Natural killer cell (primary cell): ENCODE results near the gene SSH2. TPM values are rescaled to one million over a fixed set of nuclear protein-coding genes. Genes with fewer than 3 reads are reported as not detected.

ENCODE experiments used
- ATAC-seq, 3 donors: fragments of 150-1000 bp in 2 of 3; fragments of 200-7000 bp in 1 of 3; cut with Tn5 transposase; 1 replicate in 1 of 3; 2 replicates in 2 of 3; pipeline ENCODE4 v1.10.0; 2021; ENCODE audit warnings: mild to moderate bottlenecking in 2 of 3, moderate library complexity in 2 of 3
- DNase-seq, 2 donors: peaks; one replicate each; pipeline versions ENCODE4 v3.0.0 to v3.0.0-alpha.2; 2013 to 2021; ENCODE audit warnings: mixed read lengths in 1 of 2
- H3K27ac ChIP-seq: one replicate; pipeline ENCODE4 v1.5.1; 2013; ENCODE audit warnings: mild to moderate bottlenecking, low read length
- H3K27me3 ChIP-seq: one replicate; pipeline ENCODE4 v1.6.1; 2013; ENCODE audit warnings: low read length; ENCODE audit not compliant: control insufficient read depth, insufficient read depth
- H3K36me3 ChIP-seq: one replicate; pipeline ENCODE4 v1.6.1; 2013; ENCODE audit warnings: low read length; ENCODE audit not compliant: control insufficient read depth, insufficient read depth
- H3K4me1 ChIP-seq: one replicate; pipeline ENCODE4 v1.6.1; 2013; ENCODE audit warnings: low read length; ENCODE audit not compliant: control insufficient read depth, insufficient read depth
- H3K4me3 ChIP-seq: one replicate; pipeline ENCODE4 v1.5.1; 2013; ENCODE audit warnings: low read length
- H3K9me3 ChIP-seq: one replicate; pipeline ENCODE4 v1.6.1; 2013; ENCODE audit warnings: low read length; ENCODE audit not compliant: control insufficient read depth, insufficient read depth
- H3K27ac Mint-ChIP-seq, 2 donors: one replicate each; pipeline ENCODE4 v1.8.0; 2022; ENCODE audit warnings: mild to moderate bottlenecking in 2 of 2, mixed read lengths in 2 of 2, moderate library complexity in 1 of 2
- H3K27me3 Mint-ChIP-seq, 2 donors: one replicate each; pipeline ENCODE4 v1.8.0; 2022; ENCODE audit warnings: low read depth in 2 of 2, mixed read lengths in 2 of 2
- H3K36me3 Mint-ChIP-seq: one replicate; pipeline ENCODE4 v1.8.0; 2022; ENCODE audit warnings: mixed read lengths
- H3K4me1 Mint-ChIP-seq, 2 donors: one replicate each; pipeline ENCODE4 v1.8.0; 2022; ENCODE audit warnings: mixed read lengths in 2 of 2
- H3K4me3 Mint-ChIP-seq: one replicate; pipeline ENCODE4 v1.8.0; 2022; ENCODE audit warnings: mild to moderate bottlenecking, moderate library complexity, mixed read lengths
- H3K9me3 Mint-ChIP-seq, 2 donors: one replicate each; pipeline ENCODE4 v1.8.0; 2022; ENCODE audit warnings: mixed read lengths in 2 of 2
- CTCF ChIP-seq: fragments of 200-600 bp; IDR thresholded peaks from one replicate; pipeline ENCODE4 v1.8.0; 2022; ENCODE audit warnings: antibody characterized with exemption
- WGBS: methylation state at CpG from one replicate; pipeline ENCODE4 v1.1.7; 2013; ENCODE audit warnings: missing lambda C conversion rate; ENCODE audit not compliant: insufficient coverage; 5-methylcytosine and 5-hydroxymethylcytosine counted together
- intact Hi-C: fragments of 100-400 bp; cut with micrococcal nuclease; formaldehyde crosslinking; loops from one replicate; pipeline ENCODE4 v1.14.2; 2022
- total RNA-seq, 4 donors: library from RNA; stranded (reverse); fragments of 120-200 nt in 1 of 4; gene quantifications; one replicate each; pipeline versions ENCODE4 v1.2.3 to v1.2.4, GENCODE V29; 2013 to 2022

Gene SSH2
- total RNA-seq, 3 donors from 2014 or later (not counting 1 experiment from before 2014, with no cell fraction given) = 124 to 166 (median 144) TPM

DNA sequence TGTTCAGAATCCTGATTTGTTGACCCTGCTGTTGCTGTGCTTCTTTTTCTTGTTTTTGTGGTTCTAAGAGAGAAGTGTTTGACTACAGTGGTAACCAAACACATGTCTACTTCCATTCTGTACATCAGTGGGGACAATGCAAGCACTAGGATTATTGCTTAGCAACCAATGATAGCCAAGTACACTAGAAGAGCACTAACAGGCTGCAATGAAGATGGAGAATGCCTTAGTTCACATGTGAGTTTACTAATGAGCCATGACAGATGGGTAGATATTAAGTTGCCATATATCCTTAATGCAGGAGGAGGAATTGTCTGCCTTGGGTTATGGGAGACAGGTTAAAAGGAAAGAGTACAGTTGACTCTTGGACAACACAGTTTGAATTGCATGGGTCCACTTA, 19.7 kb upstream of the SSH2 start:
- no peaks in the 10 kb centered on the region for H3K27me3 ChIP-seq
- DNase-seq (no peak), ATAC-seq (no peak)
- H3K4me1 ChIP-seq = no peaks in the 10 kb centered on the region
- H3K4me1 Mint-ChIP-seq = no peaks in the 10 kb centered on the region
- no peak overlapping the region for H3K27ac ChIP-seq
- peaks cover 6% of the 10 kb centered on the region for H3K9me3 ChIP-seq
- TF ChIP-seq CTCF = no peak
- no peaks in the 10 kb centered on the region for H3K27me3 Mint-ChIP-seq
- H3K36me3 Mint-ChIP-seq = no peaks in the 10 kb centered on the region
- intact Hi-C loops = no loop called here
- H3K4me3 Mint-ChIP-seq = no peak overlapping the region
- no peaks in the 10 kb centered on the region for H3K9me3 Mint-ChIP-seq
- H3K36me3 ChIP-seq = no peaks in the 10 kb centered on the region
- no peak overlapping the region for H3K4me3 ChIP-seq
- H3K27ac Mint-ChIP-seq = no peak overlapping the region

DNA sequence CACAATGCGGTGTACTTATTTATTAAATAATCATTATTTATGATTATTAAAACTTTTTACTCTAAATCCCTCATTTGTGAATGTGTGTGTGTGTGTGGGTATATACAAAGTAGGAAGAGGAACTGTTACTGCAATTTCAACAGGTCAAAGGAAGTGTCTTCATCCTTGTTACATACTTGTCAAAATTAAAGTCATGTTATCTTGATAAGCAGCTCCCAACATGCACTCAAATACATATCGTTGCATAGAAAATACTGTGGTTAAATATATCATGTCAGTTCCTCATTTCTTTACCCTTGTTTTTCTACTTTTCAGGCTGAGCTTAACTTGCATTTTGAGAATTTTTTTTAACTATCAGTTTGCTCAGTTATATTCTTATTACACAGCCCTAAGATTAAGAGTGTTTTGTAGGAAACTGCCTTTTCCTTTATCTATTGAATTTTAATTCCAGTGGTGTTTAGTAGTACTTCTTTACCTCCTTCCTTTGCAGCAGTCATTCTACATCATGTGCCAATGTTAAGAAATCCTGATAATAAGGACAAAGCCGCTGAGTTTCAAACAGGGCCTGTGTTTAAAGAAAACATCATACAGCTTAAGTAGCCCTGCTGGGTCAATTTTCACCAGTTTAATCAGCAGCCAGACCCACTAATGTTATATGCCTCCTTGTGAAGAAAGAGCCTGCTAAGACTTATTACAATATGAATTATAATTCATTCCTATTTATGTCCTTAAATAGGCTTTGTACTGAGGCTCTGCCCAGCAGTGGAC, 18.6 kb upstream of the SSH2 start:
- H3K27me3 ChIP-seq = no peaks in the 10 kb centered on the region
- intact Hi-C loops = no loop called here
- no peak for TF ChIP-seq CTCF
- no peaks in the 10 kb centered on the region for H3K36me3 ChIP-seq
- H3K9me3 ChIP-seq = no peaks in the 10 kb centered on the region
- H3K4me1 Mint-ChIP-seq = no peaks in the 10 kb centered on the region
- no peak overlapping the region for H3K4me3 ChIP-seq
- DNase-seq (no peak), ATAC-seq (peak in 1 of 3 donors; percentile 63)
- WGBS = 64% methylated on average over 1 of the region's 3 CpGs
- no peak overlapping the region for H3K27ac ChIP-seq
- H3K4me1 ChIP-seq = no peaks in the 10 kb centered on the region
- H3K27me3 Mint-ChIP-seq = no peaks in the 10 kb centered on the region
- H3K27ac Mint-ChIP-seq = no peak overlapping the region
- no peaks in the 10 kb centered on the region for H3K9me3 Mint-ChIP-seq
- H3K36me3 Mint-ChIP-seq = no peaks in the 10 kb centered on the region
- H3K4me3 Mint-ChIP-seq = no peak overlapping the region

- intact Hi-C loops = no loop called here
Observed at GRCh38 chr17:29945281-29945680, 15.3 kb upstream of the SSH2 start.

More at GRCh38 chr17:29945281-29945680, 15.3 kb upstream of the SSH2 start:
- TF ChIP-seq CTCF = no peak
- Mint-ChIP-seq H3K4me3 (no peak overlapping the region), H3K4me1 (no peaks in the 10 kb centered on the region), H3K27me3 (no peaks in the 10 kb centered on the region), H3K36me3 (no peaks in the 10 kb centered on the region), H3K27ac (no peak overlapping the region), H3K9me3 (no peaks in the 10 kb centered on the region)
- H3K27me3 ChIP-seq = no peaks in the 10 kb centered on the region
- H3K4me3 ChIP-seq = no peak overlapping the region
- DNase-seq (no peak), ATAC-seq (no peak)
- no CpG with 5 or more reads among the region's 2 CpGs for WGBS
- H3K4me1 ChIP-seq = no peaks in the 10 kb centered on the region
- no peak overlapping the region for H3K27ac ChIP-seq
- H3K9me3 ChIP-seq = no peaks in the 10 kb centered on the region
- H3K36me3 ChIP-seq = no peaks in the 10 kb centered on the region
